Amniotic epithelial cell (primary cell): ENCODE data around the gene OCRL.
"Not testable (repeated sequence)": the region's sequence is repeated elsewhere in the genome, so short reads cannot be mapped to it uniquely, and the experiment has no call there.

Experiments
- DNase-seq: peaks from one replicate; pipeline ENCODE4 v3.0.0-alpha.2; 2010; ENCODE audit warnings: low read depth

OCRL gene

DNA sequence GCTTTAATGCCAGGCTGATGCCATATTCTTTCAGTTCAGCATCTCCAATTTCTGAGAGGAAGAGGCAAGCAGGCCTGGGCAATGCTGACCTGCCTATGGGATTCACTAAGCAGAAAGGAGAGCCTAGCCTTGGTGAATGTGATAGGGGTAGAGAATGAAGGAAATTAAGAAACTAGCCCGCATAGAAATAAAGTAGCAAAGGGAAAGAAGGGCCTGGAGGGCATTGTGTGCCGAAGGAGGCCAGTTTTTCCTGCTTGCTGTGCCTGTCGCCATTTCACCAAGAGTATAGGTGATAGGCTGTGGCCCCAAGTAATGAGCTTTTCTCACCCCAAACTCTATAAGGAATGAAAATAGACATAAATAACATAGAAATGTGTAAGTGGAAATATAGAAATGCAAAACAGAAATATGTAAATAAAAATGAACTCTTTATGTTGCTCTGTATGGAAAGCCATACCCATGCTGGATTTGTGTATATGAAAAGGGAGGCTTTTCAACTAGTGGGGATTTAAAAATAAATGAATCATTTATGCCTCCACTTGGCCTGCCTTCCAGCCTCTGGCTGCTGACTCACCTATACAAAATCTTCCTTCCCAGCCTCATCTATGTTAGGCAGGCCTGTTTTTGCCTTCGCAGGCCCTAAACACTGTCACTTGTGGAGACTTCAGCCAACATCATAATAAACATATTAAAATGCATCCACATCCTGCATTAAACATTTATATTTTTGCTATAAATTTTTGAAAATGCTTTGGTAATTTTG is 5.1 kb upstream of the OCRL start:
- peak; percentile 37 for DNase-seq

- no peak for DNase-seq
Measured at GRCh38 chrX:129540722-129541184, 694 bp downstream of the OCRL start.

DNA sequence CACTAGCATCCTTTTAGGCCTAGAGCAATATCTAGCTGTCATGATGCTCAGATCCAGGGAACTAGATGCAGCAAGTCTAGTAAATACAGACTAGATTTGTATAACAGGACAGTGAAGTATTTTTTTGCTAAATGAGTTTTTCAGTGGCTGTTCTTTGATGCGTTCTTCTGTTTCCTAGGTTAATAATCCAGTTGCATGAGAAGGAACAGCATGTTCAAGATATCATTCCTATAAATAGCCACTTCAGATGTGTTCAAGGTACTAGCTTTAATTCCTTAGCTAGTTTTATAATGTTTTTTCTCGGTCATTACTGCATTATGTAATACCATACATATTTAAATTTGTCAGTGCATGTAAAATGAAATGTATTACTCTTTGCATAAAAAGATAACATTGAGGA is 4.7 kb downstream of the OCRL start:
- DNase-seq: peak; percentile 32

GRCh38 chrX:129545408-129545807 is 5.3 kb downstream of the OCRL start:
- no peak for DNase-seq

GRCh38 chrX:129549124-129549523 is 9.1 kb downstream of the OCRL start:
- no peak for DNase-seq

DNA sequence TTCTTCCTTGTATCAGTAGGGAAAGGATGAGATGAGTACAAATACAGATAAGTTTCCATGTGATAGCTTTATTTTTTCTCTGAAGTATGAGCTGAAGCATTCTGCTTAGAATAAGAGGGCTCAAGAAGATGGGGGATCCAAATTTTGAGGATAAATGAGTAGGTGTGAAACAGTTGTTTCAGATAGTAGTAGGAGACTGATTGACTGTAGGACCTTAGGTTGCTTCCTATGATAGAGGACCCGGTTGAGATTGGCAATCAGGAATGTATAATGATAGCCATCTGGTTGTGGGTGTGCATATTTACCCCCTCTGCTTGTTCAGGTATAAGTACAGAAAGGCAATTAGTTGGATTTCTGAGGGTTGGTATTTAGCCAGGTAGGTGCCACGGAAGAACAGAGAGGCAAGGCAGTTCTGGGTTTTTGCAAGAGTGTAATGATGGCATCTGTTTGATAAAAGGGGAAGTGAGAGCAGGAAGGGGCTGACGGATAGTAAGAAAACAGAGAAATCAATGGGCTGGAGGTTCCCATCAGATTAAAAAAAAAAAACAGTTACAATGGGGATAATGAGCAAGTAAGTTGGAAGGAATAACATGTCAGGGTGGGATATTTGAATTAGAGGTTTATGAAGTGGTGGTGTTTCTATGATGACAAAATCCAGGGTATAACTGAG is 13.7 kb downstream of the OCRL start:
- DNase-seq: no peak

GRCh38 chrX:129554816-129555215 is 14.8 kb downstream of the OCRL start:
- not testable (repeated sequence) for DNase-seq

- DNase-seq: no peak
Measured at GRCh38 chrX:129556806-129557315, 16.8 kb downstream of the OCRL start.

DNA sequence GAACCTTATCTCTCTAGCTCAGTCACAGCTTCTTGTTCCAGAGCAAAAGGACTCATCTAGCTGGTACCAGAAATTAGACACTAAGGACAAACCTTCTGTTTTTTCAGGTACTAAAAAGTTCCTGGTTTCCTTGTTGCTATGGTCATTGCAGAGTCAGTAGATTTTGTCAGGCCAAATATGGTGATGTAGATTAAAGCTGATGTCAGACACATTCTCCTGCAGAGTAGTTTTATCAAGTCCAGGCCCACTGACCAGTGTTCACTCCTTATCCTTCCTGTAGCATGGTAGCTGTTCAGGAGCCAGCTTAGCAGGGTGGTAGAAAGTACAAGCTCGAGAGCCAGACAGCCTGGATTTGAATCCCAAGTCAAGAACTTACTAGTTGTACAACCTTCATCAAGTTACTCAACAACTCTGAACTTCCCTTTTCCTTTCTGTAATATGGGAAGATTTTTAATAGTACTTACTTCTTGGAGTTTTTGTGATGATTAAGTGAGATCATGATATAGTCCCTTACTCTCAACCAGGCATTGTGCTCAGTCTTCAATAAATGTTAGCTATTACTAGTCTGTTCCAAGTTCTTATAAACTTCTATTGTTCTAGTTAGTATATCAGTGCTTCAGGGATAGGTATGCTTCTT is 17.9 kb downstream of the OCRL start:
- DNase-seq: peak; percentile 35

DNA sequence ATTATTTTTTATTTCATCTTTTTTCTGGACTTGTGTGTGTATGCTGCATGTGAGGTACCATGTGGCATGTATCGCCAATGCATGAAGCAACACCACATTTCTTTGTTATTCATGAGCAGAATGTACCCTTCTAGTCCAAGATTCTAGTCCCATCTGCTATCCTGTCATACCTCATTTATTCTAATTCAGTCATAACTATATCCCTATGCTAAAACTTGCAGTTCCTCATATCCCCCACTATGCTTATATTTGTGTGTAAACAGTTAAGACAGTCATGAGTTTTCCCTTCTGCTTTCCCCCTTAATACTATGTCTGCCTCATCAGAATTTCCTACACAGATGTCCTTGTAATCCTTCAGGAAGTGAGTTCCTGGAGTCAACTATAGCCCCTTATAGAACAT is 19.7 kb downstream of the OCRL start:
- no peak for DNase-seq

GRCh38 chrX:129561453-129561852 is 21.4 kb downstream of the OCRL start:
- DNase-seq: no peak

DNA sequence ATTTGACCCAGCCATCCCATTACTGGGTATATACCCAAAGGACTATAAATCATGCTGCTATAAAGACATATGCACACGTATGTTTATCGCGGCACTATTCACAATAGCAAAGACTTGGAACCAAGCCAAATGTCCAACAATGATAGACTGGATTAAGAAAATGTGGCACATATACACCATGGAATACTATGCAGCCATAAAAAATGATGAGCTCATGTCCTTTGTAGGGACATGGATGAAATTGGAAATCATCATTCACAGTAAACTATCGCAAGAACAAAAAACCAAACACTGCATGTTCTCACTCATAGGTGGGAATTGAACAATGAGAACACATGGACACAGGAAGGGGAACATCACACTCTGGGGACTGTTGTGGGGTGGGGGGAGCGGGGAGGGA is 24.3 kb downstream of the OCRL start:
- not testable (repeated sequence) for DNase-seq

- no peak for DNase-seq
Measured at GRCh38 chrX:129565046-129565650, 25.1 kb downstream of the OCRL start.

GRCh38 chrX:129566073-129566472 is 26.0 kb downstream of the OCRL start:
- peak; percentile 32 for DNase-seq

DNA sequence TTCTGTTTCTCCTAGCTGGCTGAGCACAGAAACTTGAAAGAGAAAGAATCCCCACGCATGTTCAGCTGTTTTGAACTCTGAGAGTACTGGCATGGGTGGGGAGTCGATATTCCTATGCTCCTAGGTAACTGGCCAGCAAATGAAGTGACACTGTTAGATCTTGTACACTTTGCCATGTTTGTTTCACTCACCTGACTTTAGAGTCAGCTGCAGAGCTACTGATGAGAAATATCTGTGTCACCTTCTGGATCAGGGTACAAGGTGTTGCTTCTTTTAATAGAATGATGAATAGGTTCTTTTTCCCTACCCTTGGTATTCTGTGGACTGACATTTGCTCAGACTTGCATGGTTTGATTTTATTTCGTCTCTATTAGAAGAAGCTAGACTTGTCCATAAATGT is 28.3 kb downstream of the OCRL start:
- DNase-seq: no peak

DNA sequence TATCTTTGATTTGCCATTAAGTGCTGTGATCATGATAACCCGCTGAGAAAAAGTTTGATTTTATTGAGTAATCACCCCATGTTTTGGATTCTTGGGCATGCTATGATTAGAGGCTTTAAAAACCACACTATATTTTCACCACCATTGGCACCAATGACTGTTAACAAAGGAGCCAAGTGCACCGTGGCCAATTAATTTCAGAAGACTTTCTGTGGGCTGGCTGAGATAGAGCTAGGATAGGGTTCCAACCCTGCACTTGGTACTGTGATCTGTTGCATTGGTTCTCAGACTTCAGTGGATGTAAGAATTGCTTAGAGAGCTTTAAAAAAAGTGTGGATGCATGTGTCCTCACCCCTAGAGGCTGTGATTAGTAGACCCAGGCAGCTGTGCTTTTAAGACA is 32.4 kb downstream of the OCRL start:
- no peak for DNase-seq

GRCh38 chrX:129573652-129574051 is 33.6 kb downstream of the OCRL start:
- not testable (repeated sequence) for DNase-seq

GRCh38 chrX:129574214-129574613 is 34.2 kb downstream of the OCRL start:
- no peak for DNase-seq

DNA sequence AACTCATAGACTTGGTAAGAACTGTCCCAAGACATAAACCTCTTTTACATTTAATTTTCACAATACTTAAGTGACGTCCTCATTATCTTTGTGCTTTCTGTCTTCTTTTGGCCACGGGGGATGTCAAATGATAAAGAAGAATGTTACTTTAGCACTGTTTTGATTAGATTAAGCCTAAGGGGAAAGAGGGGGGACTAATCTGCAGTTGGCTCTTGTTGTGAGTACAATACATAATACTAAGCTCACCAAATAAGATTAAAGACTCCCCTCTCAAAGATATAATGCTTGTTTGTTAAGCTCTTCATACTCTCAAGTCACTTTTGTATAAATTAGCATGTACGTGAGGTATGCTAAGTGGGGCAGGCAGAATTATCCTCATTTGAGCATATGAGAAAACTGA is 36.5 kb downstream of the OCRL start:
- DNase-seq: no peak

DNA sequence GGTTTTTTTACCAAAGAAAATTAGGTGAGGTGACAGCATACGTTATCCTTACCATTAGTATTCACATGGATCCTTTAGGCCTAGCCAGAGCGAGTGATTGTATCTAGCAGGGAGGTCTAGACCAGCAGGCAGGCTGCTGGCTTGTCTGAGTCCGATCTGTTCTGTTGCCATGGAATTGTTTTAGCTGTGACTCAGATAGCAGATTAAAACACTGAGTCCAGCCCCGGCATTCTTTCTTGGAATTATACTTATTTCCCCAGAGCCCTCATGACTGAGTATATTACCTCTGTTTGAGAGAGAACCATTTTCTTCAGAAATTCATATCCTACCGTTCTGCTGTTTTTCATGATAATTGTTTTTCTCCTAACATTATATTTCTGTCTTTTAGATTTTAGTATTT is 37.4 kb downstream of the OCRL start:
- DNase-seq: peak; percentile 87

GRCh38 chrX:129577877-129578276 is 37.8 kb downstream of the OCRL start:
- DNase-seq: no peak

DNA sequence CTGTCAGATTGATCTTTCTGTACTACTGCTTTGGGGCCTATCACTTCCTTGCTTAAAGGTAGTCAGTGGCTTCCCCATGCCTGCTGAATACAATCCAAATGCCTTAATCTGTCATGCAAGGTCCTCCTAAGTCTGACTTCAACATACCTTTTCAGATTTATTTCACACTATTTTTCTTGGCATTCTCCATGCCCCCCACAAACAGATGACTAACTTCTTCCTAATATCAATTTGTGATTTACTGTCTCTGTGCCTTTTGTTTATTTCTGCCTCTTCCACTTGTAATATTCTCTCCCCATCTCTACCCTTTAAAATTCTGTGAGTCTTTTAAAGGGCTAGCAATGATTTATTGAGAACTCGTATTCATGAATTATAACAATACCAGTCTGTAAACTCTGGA is 41.8 kb downstream of the OCRL start:
- no peak for DNase-seq

DNA sequence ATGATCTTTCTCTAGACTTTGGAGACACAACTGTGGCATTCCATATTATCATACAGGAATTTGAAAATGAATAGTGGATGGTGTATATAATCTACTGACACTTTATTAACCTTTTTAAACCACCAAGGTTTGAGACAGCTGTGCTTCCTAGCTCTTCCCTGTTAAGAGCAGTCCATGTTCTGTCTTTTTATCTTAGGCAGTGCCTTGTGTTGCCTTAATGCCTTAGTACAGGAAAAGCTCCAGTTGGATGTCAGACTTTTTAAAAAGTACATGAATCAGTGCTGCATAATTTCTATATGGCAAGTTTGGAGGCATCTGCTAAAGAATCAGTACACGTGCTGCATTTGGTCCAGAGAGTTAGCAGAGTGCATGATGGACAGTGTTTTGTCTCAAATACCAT is 45.1 kb downstream of the OCRL start:
- DNase-seq: no peak
